Neural crest cell (in vitro differentiated cells): Measurements from ENCODE around the gene SH3RF3. TPM values are rescaled to one million over a fixed set of nuclear protein-coding genes. Genes with fewer than 3 reads are reported as not detected.

Experiments used
- DNase-seq: peaks from one replicate; pipeline ENCODE4 v3.0.0; 2021; ENCODE audit warnings: low read depth, mixed read lengths, low spot score
- H3K27ac Mint-ChIP-seq: one replicate; pipeline ENCODE4 v1.8.0; 2021; ENCODE audit warnings: mild to moderate bottlenecking, mixed read lengths; ENCODE audit not compliant: unreplicated experiment
- H3K27me3 Mint-ChIP-seq: 2 replicates; pipeline ENCODE4 v1.8.0; 2021; ENCODE audit warnings: low read depth, mild to moderate bottlenecking, mixed read lengths
- H3K36me3 Mint-ChIP-seq: 2 replicates; pipeline ENCODE4 v1.8.0; 2021; ENCODE audit warnings: low read depth, mild to moderate bottlenecking, mixed read lengths
- H3K4me1 Mint-ChIP-seq: 2 replicates; pipeline ENCODE4 v1.8.0; 2021; ENCODE audit warnings: mixed read lengths
- H3K4me3 Mint-ChIP-seq: one replicate; pipeline ENCODE4 v1.8.0; 2021; ENCODE audit warnings: mild to moderate bottlenecking, mixed read lengths
- H3K9me3 Mint-ChIP-seq: 2 replicates; pipeline ENCODE4 v1.8.0; 2021; ENCODE audit warnings: mixed read lengths
- total RNA-seq: library from RNA; stranded (reverse); gene quantifications from 2 replicates; pipeline ENCODE4 v1.2.1, GENCODE V29; 2021
- TF ChIP-seq, protein P1 (sequence below): fragments of 200-600 bp; sonication (generic); conservative IDR thresholded peaks from 2 replicates; pipeline ENCODE4 v1.5.0; 2021; ENCODE audit warnings: antibody characterized with exemption, mild to moderate bottlenecking

Gene SH3RF3
- total RNA-seq, 1 donor from 2014 or later = 0.70 TPM

DNA sequence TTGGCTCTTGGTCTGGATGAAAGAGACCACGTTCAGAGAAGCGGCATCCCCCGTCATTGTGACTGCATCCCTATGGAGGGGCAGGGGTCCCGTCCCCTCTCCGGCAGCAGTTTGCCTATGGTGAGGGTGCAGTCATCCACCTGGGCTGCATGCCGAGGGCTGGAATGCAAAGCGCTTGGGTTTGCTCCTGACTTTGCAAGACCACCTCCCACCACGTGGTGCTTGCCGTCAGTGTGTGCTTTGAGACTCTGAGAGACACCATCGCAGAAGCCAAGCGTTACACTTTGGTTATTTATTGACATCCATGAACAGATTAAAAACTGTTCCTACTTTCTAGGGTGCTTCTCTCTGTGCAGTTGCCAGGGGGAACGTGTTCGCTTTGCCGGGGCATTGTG is 59.5 kb downstream of the SH3RF3 start:
- DNase-seq = no peak
- no peaks in the 10 kb centered on the region for H3K4me1 Mint-ChIP-seq
- TF ChIP-seq, protein P1, sequence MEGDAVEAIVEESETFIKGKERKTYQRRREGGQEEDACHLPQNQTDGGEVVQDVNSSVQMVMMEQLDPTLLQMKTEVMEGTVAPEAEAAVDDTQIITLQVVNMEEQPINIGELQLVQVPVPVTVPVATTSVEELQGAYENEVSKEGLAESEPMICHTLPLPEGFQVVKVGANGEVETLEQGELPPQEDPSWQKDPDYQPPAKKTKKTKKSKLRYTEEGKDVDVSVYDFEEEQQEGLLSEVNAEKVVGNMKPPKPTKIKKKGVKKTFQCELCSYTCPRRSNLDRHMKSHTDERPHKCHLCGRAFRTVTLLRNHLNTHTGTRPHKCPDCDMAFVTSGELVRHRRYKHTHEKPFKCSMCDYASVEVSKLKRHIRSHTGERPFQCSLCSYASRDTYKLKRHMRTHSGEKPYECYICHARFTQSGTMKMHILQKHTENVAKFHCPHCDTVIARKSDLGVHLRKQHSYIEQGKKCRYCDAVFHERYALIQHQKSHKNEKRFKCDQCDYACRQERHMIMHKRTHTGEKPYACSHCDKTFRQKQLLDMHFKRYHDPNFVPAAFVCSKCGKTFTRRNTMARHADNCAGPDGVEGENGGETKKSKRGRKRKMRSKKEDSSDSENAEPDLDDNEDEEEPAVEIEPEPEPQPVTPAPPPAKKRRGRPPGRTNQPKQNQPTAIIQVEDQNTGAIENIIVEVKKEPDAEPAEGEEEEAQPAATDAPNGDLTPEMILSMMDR = no peak
- H3K27ac Mint-ChIP-seq = no peak overlapping the region
- no peak overlapping the region for H3K4me3 Mint-ChIP-seq
- no peaks in the 10 kb centered on the region for H3K36me3 Mint-ChIP-seq
- H3K27me3 Mint-ChIP-seq = no peaks in the 10 kb centered on the region
- H3K9me3 Mint-ChIP-seq = no peaks in the 10 kb centered on the region

DNA sequence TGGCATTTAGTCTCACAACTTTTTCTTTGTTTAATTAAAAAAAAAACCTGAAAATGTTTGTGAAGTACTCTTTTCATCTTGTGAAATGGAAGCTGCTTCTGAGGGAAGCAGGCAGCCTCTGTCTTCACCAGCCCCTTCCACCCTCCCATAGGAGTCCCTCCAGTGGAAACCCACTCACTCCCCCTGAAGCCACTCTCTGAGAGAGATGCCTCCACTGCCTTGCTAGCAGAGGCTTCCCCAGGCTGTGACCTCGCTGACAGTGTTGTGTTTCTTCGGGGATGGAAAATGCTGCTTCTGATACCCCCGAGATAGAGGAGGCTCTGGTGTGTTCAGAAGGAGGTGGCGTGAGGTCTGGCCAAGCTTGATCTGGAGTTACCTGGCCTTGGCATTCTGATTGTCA is 59.9 kb downstream of the SH3RF3 start:
- TF ChIP-seq, protein P1 = no peak
- H3K36me3 Mint-ChIP-seq = no peaks in the 10 kb centered on the region
- no peak overlapping the region for H3K4me3 Mint-ChIP-seq
- no peaks in the 10 kb centered on the region for H3K4me1 Mint-ChIP-seq
- H3K9me3 Mint-ChIP-seq = no peaks in the 10 kb centered on the region
- H3K27ac Mint-ChIP-seq = no peak overlapping the region
- H3K27me3 Mint-ChIP-seq = no peaks in the 10 kb centered on the region
- DNase-seq = no peak

DNA sequence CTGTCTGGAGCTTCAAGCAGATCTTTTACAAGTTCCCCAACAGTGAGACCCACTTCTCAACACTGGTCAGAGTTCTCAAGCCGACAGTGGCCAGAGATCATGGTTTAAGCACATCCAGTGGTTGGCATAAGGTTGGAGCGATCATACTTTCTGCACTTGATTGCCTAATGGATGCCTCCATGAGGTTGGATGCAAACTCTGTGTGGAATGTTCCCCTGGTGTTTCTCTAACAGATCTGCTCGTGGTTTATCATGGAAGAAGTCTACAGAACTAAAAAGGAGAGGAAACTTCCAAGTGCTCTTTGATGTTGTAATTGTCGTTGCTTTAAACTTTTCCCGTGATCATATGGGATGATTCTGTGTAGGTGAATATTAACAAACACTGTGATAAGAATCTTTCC is 60.7 kb downstream of the SH3RF3 start:
- Mint-ChIP-seq H3K36me3 (no peaks in the 10 kb centered on the region), H3K27ac (no peak overlapping the region), H3K9me3 (no peaks in the 10 kb centered on the region), H3K4me1 (no peaks in the 10 kb centered on the region), H3K4me3 (no peak overlapping the region), H3K27me3 (no peaks in the 10 kb centered on the region)
- no peak for DNase-seq
- TF ChIP-seq, protein P1 = no peak

DNA sequence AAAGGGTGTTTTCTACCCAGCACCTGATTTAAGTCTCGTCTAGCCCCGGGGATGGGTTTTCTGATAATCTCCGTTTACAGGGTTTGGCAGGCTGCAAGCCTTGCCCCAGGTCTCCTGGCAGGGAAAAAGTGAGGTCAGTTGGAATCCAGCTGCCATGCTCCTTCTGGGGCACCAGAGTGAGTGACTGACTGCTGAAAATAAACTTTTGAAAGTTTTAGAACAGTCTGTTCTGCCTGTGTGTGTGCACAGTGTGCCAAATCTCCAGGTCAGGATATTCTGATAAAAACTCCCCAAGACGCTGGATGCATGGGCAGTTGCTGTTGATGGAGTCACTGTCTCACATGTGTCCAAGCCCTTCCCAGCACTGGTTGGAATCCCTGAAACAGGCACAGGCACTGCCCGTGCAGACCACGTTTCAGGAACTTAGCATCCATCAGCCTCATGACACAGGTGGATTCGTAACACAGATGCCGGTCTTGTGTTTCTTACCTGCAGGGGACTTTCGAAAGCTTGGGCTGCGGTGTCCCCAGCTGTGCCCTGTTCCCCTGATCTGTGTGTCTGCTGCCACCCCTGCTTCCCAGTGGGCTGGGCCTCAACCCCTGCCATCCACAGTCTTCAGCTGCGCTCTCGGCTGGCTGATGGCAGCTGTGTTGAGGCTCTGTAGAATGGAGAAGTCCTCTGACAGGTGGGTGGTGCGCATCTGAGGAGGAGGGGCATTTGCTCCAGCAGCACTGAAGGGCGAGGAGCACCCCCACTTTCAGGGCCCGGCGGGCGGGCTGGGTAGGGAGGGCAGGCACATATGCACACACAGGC is 65.0 kb downstream of the SH3RF3 start:
- Mint-ChIP-seq H3K4me3 (no peak overlapping the region), H3K27ac (no peak overlapping the region), H3K9me3 (no peaks in the 10 kb centered on the region), H3K4me1 (no peaks in the 10 kb centered on the region), H3K36me3 (no peaks in the 10 kb centered on the region), H3K27me3 (no peaks in the 10 kb centered on the region)
- DNase-seq = no peak
- TF ChIP-seq, protein P1 = no peak

DNA sequence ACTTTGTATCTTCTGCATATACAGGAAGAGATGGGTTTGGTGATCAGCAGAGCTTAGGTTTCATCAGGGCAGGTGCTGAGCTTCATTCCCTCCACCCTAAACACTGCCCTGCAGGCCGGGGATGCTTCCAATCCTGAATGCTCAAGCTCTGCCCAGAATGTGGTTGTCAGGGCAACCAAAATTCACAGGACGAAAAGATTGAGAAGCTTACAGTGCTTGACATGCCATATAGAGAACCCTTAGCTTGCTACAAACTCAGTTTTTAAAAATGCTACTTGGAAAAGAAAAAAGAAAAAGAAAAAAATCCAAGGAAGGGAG is 65.6 kb downstream of the SH3RF3 start:
- Mint-ChIP-seq H3K36me3 (no peaks in the 10 kb centered on the region), H3K4me3 (no peak overlapping the region), H3K4me1 (no peaks in the 10 kb centered on the region), H3K9me3 (no peaks in the 10 kb centered on the region), H3K27ac (no peak overlapping the region), H3K27me3 (no peaks in the 10 kb centered on the region)
- TF ChIP-seq, protein P1 = no peak
- DNase-seq = no peak
